Right kidney (tissue), 1 donor: Measurements from ENCODE around the gene TMEM41B.
A peak's percentile ranks its signal among the peaks of the same experiment; 100 is the strongest.

ENCODE experiments used
- DNase-seq: peaks from one replicate; pipeline ENCODE4 v3.0.0-alpha.2; 2016

Gene TMEM41B

DNA sequence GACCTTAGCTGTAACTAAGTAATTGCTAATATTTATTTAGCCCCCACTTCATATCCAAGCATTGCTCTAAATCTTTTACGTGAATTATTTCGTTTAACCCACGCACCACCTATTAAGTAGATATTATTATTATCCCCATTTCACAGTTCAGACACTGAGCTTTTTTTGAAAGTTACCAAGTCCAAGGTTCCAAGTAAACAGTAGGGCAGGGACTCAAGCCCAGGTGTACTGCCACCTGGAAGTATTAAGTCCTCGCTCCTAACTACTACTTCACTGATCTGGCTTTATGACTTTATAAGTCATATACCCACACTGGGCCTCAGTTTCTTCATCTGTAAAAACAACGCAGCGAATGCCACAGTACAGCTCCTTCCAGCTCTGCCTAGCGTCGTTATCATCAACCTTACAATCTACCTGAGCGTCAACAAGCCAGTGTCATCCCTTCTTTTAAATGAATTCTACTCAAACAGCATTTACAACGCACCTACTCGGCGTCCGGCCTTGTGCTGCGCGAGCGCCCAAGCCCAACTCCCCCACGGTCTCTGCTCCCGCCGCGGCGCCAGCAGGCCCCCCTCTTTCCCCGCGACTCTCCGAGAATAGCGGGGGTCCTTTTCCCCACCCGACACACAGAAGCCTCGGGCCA lies 624 bp downstream of the TMEM41B start:
- no peak for DNase-seq

- DNase-seq = no peak
These were observed 3.8 kb downstream of the TMEM41B start for GRCh38 chr11:9310485-9311090.

DNA sequence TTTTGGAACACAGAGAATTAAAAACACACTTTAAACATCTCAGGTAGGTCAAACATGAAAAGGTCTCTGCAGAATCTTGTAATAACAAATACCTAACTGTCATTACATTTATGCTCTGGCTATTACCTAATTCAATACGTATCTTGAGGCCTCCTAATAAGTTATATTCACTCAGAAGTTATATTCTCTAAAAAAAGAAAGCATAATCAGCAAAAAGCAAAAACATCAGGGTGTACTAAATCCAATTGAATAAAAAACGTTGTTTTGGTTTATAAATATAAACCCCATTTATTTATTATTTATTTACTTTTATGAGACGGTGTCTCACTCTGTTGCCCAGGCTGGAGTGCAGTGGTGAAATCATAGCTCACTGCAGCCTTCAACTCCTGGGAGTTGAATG lies 10.2 kb downstream of the TMEM41B start:
- no peak for DNase-seq

- no peak for DNase-seq
These were observed 11.9 kb downstream of the TMEM41B start for GRCh38 chr11:9302448-9302847.

GRCh38 chr11:9301720-9302119 lies 12.7 kb downstream of the TMEM41B start:
- DNase-seq = no peak

DNA sequence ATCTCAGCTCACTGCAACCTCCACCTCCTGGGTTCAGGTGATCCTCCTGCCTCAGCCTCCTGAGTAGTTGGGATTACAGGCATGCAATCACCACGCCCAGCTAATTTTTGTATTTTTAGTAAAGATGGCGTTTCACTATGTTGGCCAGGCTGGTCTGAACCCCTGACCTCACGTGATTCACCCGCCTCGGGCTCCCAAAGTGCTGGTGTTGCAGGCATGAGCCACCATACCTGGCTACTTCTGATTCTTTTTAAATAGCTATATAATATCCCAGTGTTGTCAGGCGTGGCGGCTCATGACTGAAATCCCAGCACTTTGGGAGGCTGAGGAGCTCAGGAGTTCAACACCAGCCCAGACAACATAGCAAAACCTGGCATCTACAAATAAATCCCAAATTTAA lies 20.7 kb downstream of the TMEM41B start:
- DNase-seq = no peak

DNA sequence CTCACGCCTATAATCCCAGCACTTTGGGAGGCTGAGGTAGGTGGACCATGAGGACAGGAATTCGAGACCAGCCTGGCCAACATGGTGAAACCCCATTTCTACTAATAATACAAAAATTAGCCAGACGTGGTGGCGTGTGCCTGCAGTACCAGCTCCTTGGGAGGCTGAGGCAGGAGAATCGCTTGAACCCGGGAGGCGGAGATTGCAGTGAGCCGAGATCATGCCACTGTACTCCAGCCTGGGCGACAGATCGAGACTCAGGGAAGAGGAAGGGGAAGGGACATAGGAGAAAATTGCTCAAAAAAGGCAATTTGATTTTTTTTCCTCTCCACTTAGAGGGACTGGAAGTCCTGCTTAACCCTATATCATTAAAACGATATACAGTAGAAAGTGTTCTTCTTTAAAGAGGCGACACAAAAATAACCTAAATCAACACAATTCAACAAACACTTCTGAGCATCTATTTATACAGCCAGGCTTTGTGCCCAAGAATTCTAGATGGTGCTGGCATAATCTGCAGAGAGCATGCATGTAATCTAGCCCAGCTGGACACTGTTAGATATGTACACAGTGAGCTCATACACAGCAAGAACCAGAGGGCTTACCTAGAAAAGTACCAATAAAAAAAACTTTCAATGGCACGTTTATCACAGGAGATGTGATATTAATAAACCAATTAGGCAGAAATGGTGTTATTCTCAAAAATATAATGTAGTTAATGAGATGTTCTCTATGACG lies 28.4 kb downstream of the TMEM41B start:
- DNase-seq = no peak

DNA sequence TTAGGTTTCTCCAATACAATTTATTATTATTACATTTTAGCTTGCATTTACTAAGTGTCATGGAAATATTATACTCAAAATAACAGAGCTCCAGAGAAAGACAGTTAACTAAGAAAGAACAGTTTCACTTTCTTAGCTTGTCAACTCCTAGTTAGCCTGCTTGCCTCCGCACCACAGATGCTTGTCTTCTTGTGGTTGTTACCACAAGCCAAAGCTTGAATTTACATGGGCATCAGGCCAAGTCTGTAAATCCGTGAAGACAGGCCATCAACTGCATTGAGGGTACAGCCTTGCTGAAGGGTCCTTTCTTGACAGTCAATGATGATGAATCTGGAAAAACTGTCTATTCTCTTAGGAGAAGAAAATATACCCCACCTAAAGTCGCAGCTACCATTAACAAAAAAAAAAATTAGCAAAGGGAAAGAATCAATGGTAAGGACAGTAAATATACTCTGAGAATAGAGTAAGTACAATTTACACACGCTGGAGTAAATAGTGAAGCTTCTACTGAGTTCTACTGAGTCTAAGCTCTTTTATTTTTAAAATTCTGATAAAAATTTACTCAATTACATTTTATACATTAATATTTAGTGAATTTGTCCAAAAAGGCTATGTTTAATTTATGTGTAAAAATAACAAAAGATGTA lies 33.6 kb downstream of the TMEM41B start:
- no peak for DNase-seq

DNA sequence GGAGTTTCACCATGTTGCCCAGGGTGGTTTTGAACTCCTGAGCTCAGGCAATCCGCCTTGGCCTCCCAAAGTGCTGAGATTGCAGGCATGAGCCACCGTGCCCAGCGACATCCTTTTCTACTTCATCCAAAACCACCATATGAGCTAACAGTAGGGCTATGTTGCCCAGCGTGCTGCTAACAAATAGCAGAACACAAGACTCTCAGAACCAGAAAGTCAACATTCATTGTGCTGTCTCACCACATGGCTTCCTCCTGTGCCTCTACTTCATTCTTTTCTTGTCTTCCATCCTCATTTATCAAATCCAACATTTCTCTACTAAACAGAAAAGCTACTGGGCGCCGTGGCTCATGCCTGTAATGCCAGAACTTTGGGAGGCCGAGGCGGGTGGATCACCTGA lies 37.2 kb downstream of the TMEM41B start:
- DNase-seq = no peak

DNA sequence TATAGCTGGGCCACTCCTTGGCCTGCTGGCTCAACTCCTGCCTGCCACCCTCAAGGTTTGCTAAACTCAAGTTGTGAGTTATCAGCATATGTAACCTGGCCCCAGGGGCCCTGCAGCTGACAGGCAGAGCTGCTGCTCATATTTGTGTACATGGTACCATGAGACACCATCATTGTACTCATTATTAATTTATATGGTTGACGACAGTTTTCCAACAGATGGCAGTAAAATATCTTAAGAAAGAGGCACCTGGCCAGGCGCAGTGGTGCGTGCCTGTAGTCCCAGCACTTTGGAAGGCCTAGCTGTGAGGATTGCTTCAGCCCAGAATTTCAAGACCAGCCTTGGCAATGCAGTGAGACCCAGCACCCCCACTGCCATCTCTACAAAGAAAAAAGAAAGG lies 37.8 kb downstream of the TMEM41B start:
- no peak for DNase-seq

- DNase-seq = no peak
These were observed 39.7 kb downstream of the TMEM41B start for GRCh38 chr11:9274499-9275258.

DNA sequence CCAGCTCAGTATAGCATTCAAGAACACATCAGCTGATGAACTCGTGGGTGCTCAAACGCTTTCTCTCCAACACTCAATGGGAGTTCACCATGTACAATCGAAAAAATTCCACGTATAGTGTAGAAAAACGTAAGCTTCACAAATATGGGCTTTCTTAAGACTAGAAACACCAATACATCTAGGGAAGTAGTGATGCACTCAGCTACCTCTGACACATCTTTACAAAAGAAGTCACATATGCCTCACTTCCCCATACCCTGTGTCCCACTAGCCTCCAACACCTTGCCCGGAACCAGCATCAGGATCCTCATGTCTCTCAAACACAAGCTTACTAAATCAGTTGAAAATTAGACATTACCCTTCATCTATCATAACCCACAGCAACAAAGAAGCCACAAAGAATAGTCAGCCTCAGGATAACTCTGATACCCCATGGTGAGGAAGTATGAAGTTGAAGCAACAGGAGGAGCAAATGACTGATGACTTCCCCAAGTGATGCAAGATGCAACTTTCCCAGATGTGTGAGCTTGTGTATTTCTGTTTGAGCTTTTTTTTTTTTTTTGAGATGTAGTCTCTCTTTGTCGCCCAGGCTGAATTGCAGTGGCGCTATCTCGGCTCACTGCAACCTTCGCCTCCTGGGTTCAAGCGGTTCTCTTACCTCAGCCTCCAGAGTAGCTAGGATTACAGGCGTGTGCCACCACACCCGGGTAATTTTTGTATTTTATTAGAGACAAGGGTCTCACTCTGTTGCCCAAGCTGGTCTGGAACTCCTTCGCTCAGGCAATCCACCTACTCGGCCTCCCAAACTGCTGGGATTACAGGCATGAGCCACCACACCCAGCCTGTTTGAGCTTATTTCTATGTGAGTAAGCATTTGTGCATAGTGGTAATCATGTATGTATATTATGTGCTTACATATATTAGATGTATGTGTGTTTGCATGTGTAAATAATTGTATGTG lies 40.7 kb downstream of the TMEM41B start:
- DNase-seq = no peak

DNA sequence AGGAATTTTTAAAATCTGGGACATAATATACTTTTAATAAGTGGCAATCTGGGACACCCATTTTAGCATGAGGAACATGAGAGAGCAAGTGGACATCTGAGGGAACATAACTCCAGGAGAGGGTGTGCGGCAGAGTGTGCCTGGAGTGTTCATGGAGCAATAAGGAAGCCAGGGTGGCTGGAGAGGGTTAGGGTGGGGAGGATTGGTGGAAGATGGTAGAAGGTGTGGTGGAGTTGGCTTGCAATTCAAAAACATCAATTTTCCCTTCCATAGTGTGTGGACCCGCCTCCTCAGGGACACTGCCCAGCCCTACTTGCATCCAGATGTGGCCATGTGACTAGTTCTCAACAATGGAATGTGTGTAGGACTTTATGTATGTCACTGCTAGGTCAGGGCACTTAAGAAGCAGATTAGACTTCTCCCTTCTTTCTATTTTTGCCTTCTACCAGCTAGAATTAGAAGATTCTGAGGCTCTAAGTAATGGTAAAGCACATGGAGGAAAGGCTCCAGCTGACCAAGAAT lies 44.8 kb downstream of the TMEM41B start:
- no peak for DNase-seq

GRCh38 chr11:9267680-9268079 lies 46.7 kb downstream of the TMEM41B start:
- DNase-seq = no peak

- no peak for DNase-seq
These were observed 47.5 kb downstream of the TMEM41B start for GRCh38 chr11:9266926-9267325.

DNA sequence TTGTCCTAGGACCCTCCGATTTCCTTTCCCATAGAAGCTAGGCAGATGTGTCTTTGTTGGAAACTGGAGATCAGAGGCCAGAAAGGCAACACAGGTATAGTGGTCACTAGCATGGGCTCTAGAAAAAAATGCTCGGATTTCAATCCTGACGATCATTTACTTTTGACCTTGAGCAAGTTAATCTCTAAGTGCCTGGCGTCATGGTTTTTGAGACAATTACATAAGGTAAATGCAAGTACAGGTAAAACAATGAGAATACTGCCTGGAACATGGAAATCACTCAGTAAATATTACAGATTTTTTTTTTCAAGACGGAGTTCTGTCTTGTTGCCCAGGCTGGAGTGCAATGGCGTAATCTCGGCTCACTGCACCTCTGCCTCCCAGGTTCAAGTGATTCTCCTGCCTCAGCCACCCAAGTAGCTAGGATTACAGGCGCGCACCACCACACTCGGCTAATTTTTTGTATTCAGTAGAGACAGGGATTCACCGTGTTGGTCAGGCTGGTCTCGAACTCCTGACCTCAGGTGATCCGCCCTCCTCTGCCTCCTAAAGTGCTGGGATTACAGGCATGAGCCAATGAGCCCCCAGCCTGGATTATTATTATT lies 48.2 kb downstream of the TMEM41B start:
- peak; percentile 19 for DNase-seq

- peak; percentile 92 for DNase-seq
These were observed 48.9 kb downstream of the TMEM41B start, which contains the start of gene DENND5A for GRCh38 chr11:9265211-9266131. DENND5A (minus strand) TSS chr11:9265350; CDS start chr11:9265069, 281 bp downstream.

DNA sequence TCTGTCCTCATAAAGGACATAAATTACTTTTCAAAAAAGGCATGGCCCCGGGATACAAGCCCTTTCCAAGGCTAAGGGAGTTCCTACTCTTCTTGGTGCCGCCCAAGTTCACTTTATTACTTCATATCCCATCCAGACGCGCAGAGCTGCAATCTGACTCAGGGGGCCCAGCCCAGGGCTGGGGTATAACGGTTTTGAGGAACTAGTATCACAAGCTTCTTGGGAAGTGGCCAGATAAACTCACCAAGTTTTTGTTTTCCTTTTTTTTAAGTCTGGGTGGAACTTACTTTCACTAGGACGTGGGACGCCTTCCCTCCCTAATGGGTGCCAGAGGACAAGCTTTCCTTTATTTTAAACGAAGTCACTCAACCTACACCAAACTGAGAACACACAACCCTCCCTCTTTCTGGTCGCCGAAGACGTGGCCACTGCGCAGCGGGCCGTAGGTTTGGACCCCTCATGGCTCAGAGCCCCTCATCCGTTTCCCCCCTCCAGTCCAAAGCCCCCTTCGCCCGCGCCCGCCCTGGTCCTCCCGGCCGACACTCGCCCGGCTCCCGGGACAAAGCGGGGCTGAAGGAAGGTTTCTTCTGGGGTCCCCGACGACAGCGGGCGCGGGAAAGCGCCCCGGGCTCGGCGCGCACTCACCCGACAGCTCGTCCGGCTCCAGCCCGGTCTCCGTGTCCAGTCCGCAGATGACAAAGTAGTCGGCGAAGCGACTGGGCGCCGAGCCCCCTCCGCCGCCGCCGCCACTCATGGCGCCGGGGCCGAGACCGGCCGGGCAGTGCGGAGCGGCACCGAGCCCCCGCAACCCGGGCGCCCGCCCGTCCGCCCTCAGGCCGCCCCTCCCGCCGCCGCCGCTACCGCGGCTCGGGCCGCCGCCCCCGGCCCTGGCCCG lies 49.8 kb downstream of the TMEM41B start:
- peak; percentile 82 for DNase-seq
